Dendritic cell treated with granulocyte-macrophage colony-stimulating factor and Interleukin-4, amounts not matched to agents 40 ng/mL and 50 ng/mL, for 4 days (primary cell): ENCODE data around the gene TMEM163.

Experiments used
- H3K27ac Mint-ChIP-seq: one replicate; pipeline ENCODE4 v1.8.0; 2022; ENCODE audit warnings: mild to moderate bottlenecking, mixed read lengths
- H3K27me3 Mint-ChIP-seq: one replicate; pipeline ENCODE4 v1.8.0; 2022; ENCODE audit warnings: mild to moderate bottlenecking, mixed read lengths
- H3K36me3 Mint-ChIP-seq: one replicate; pipeline ENCODE4 v1.8.0; 2022; ENCODE audit warnings: low read depth, mixed read lengths
- H3K4me1 Mint-ChIP-seq: one replicate; pipeline ENCODE4 v1.8.0; 2022; ENCODE audit warnings: low read depth, mixed read lengths
- H3K4me3 Mint-ChIP-seq: one replicate; pipeline ENCODE4 v1.8.0; 2022; ENCODE audit warnings: mild to moderate bottlenecking, moderate library complexity, mixed read lengths
- H3K9me3 Mint-ChIP-seq: one replicate; pipeline ENCODE4 v1.8.0; 2022; ENCODE audit warnings: mixed read lengths
- intact Hi-C: fragments of 100-400 bp; cut with micrococcal nuclease; formaldehyde crosslinking; loops from one replicate; pipeline ENCODE4 v1.15.0; 2022

The TMEM163 gene

GRCh38 chr2:134412639-134412999 lies 306.2 kb downstream of the TMEM163 start:
- Mint-ChIP-seq H3K27me3 (no peaks in the 10 kb centered on the region), H3K27ac (no peak overlapping the region), H3K4me1 (peaks cover 14% of the 10 kb centered on the region), H3K9me3 (no peaks in the 10 kb centered on the region), H3K36me3 (peaks cover 96% of the 10 kb centered on the region), H3K4me3 (no peak overlapping the region)
- intact Hi-C loops = loop anchor here (5.0 to 10.0 kb wide), 2 partner anchors 148 to 525 kb away; no protein-coding TSS in a partner anchor

GRCh38 chr2:134411828-134412638 lies 306.8 kb downstream of the TMEM163 start:
- intact Hi-C loops = loop anchor here (5.0 to 10.0 kb wide), 2 partner anchors 147 to 525 kb away; no protein-coding TSS in a partner anchor
- Mint-ChIP-seq H3K9me3 (no peaks in the 10 kb centered on the region), H3K27me3 (no peaks in the 10 kb centered on the region), H3K4me1 (peaks cover 15% of the 10 kb centered on the region), H3K36me3 (peaks cover 96% of the 10 kb centered on the region), H3K4me3 (no peak overlapping the region), H3K27ac (no peak overlapping the region)

DNA sequence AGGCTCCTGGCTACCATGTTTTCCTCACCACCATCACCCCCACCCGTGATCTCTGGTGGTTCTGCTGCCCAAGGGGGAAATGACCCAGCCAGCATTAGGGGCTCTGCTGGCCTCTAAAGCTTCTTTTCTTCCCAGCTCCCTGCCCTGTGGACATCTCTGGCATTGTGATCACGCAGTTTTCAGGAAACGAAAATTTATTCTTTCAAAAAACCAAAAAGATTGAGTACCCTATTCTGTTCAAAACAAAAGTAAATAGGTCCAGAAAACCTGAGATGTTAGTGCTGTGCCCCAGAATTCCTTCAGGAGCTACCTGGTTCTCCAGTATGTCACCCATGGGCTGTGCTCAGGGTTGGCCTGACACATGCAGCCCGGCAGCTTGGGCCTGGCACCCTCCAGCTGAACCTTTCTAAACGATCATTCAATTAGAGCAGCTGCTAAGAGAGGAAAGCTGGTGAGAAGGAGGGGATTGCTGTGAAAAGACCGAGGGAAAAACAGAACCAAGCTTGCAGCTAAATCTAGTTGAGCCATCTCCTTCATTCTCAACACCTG lies 307.4 kb downstream of the TMEM163 start:
- H3K27me3 Mint-ChIP-seq = no peaks in the 10 kb centered on the region
- no peak overlapping the region for H3K4me3 Mint-ChIP-seq
- no peaks in the 10 kb centered on the region for H3K9me3 Mint-ChIP-seq
- no peak overlapping the region for H3K27ac Mint-ChIP-seq
- H3K4me1 Mint-ChIP-seq = peaks cover 22% of the 10 kb centered on the region
- H3K36me3 Mint-ChIP-seq = peaks cover 99% of the 10 kb centered on the region
- intact Hi-C loops = loop anchor here (5.0 to 10.0 kb wide), 2 partner anchors 147 to 524 kb away; no protein-coding TSS in a partner anchor

DNA sequence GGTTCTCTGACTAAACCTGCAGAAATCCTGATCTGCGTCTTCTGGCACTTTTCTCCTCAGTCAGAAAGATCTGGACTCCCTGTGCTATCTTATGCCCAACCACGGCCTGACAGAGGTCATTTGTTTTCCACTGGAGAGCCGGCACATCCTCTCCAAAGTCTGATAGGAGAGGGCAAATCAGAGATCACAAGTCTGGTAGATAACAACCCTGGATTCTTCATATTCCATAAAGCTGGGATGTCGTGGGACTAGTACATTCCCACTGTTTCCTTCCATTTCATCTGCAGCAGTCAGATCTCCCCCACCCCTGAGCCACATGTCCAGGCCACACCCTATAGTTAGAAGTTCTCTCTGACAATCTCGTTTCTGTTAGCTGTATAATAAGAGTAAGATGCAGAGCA lies 308.0 kb downstream of the TMEM163 start:
- no peak overlapping the region for H3K4me3 Mint-ChIP-seq
- H3K36me3 Mint-ChIP-seq = peaks cover 99% of the 10 kb centered on the region
- no peak overlapping the region for H3K27ac Mint-ChIP-seq
- H3K4me1 Mint-ChIP-seq = peaks cover 24% of the 10 kb centered on the region
- intact Hi-C loops = loop anchor here (5.0 to 10.0 kb wide), 2 partner anchors 146 to 524 kb away; no protein-coding TSS in a partner anchor
- no peaks in the 10 kb centered on the region for H3K27me3 Mint-ChIP-seq
- H3K9me3 Mint-ChIP-seq = no peaks in the 10 kb centered on the region

DNA sequence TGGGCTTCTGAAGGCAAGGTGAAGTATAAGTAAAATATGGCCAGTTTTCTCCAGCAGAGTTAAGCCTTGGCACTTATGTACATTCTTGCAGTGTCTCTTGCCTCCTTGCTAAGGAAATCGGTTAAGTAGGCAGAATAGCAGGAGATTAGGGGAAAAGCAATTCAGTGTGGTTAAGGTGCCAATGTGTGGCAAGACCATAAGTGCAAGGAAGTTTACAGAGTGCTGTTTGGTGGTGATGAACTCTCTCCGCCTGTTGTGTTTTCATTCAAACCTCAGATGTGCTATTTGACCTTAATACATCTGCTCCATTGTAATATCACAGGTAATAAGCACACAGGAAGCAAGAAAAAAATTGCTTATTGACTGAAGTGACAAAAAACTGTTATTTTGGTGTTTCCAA lies 308.8 kb downstream of the TMEM163 start:
- H3K36me3 Mint-ChIP-seq = peaks cover 99% of the 10 kb centered on the region
- no peaks in the 10 kb centered on the region for H3K9me3 Mint-ChIP-seq
- H3K27me3 Mint-ChIP-seq = no peaks in the 10 kb centered on the region
- intact Hi-C loops = loop anchor here (5.0 to 10.0 kb wide), 2 partner anchors 145 to 523 kb away; no protein-coding TSS in a partner anchor
- peaks cover 24% of the 10 kb centered on the region for H3K4me1 Mint-ChIP-seq
- H3K27ac Mint-ChIP-seq = no peak overlapping the region
- H3K4me3 Mint-ChIP-seq = no peak overlapping the region

DNA sequence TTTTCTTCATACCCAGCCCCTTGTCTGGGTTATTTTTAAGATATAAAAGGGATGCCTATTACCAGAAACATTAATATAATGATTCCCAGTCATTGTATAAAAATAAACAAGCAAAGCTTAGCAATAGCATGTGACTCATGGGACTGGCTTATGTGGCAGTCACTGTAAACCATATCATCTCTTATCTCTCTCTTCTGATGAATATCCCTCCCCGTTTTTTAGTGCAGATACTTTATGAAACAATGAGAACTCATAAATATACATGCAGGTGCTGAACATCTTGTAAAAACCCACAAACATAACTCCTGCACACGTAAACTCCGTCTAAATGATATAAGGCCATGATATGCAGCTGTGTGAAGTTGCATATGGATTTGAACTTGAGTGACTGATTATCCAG lies 310.0 kb downstream of the TMEM163 start:
- H3K9me3 Mint-ChIP-seq = no peaks in the 10 kb centered on the region
- no peak overlapping the region for H3K27ac Mint-ChIP-seq
- intact Hi-C loops = no loop called here
- peaks cover 99% of the 10 kb centered on the region for H3K36me3 Mint-ChIP-seq
- no peaks in the 10 kb centered on the region for H3K27me3 Mint-ChIP-seq
- H3K4me3 Mint-ChIP-seq = no peak overlapping the region
- peaks cover 24% of the 10 kb centered on the region for H3K4me1 Mint-ChIP-seq

DNA sequence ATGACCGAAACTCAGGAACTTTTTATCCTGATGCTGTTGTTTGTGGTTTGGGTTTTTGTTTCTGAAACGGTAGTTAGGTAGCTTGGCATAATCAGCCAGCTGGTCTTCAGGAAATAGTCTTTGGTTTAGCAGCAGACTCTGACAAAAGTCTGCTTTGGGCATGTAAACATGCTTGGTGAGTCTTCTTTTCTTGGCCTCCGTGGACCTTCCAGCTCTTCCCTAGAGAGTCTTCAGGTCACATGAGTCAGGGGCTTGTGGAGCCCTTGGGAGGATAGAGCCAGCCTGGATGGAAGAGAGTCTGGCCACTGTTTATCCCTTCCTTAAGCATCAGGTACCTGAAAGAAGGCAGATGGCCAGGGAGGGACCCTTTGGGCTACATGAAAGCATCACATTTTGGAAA lies 310.4 kb downstream of the TMEM163 start:
- no peak overlapping the region for H3K4me3 Mint-ChIP-seq
- no peaks in the 10 kb centered on the region for H3K9me3 Mint-ChIP-seq
- intact Hi-C loops = no loop called here
- no peak overlapping the region for H3K27ac Mint-ChIP-seq
- peaks cover 28% of the 10 kb centered on the region for H3K4me1 Mint-ChIP-seq
- no peaks in the 10 kb centered on the region for H3K27me3 Mint-ChIP-seq
- peaks cover 99% of the 10 kb centered on the region for H3K36me3 Mint-ChIP-seq

DNA sequence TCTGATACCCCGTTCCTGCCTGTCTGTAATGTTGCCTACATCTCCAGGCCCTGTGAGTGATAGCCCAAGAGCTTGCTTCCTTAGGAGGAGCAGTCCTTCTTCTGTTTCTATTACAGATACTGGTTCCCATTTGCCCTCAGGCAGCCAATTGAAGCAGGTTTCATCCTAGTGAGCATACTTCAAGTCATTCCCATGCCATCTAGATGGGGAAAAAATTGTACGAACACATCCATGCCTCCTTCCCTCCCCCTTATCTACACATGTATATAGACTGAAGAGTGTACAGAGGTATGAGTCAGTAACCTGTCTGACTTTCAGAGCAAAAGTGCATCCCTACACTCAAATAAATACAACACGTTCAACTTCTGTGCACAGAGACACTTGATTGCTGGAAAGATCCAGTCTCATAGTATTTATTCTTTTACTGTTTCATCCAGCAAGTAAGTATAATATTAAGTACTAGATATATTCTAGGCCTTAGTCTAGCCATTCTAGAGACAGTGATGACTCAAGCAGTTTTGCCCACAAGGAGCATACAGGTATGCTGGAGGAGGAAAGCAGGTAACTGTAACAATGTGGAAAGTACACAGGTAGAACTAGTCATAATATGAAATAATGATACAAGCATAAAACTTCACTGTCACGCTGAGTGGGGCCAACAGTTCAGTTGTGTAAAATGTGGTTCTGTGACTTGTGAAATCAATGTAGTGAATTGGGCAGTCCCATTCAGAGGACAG lies 311.5 kb downstream of the TMEM163 start:
- H3K4me1 Mint-ChIP-seq = peaks cover 29% of the 10 kb centered on the region
- H3K36me3 Mint-ChIP-seq = peaks cover 99% of the 10 kb centered on the region
- no peaks in the 10 kb centered on the region for H3K9me3 Mint-ChIP-seq
- H3K27me3 Mint-ChIP-seq = no peaks in the 10 kb centered on the region
- intact Hi-C loops = no loop called here
- H3K27ac Mint-ChIP-seq = no peak overlapping the region
- no peak overlapping the region for H3K4me3 Mint-ChIP-seq

- intact Hi-C loops = no loop called here
- H3K4me3 Mint-ChIP-seq = no peak overlapping the region
- H3K27ac Mint-ChIP-seq = no peak overlapping the region
- H3K36me3 Mint-ChIP-seq = peaks cover 98% of the 10 kb centered on the region
- H3K4me1 Mint-ChIP-seq = peaks cover 27% of the 10 kb centered on the region
- H3K27me3 Mint-ChIP-seq = no peaks in the 10 kb centered on the region
- no peaks in the 10 kb centered on the region for H3K9me3 Mint-ChIP-seq
These were observed 312.1 kb downstream of the TMEM163 start for GRCh38 chr2:134406736-134407135.

DNA sequence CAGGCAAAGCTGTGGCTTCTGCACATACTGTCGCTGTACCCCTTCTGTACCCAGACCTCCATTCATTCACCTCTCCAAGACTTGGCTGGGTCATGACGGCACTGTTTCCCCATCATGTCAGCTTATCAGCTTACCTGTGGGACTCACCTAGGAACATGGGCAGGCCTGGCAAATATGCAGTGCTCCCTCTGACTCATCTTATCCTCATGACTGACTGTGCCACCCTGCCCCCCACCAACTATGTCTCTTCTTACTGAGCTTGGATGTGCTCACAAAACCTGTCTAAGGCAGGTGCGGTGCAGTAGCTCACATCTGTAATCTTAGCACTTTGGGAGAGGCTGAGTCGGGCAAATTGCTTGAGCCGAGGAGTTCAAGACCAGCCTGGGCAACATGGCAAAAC lies 312.5 kb downstream of the TMEM163 start:
- no peak overlapping the region for H3K4me3 Mint-ChIP-seq
- H3K4me1 Mint-ChIP-seq = peaks cover 25% of the 10 kb centered on the region
- intact Hi-C loops = no loop called here
- no peaks in the 10 kb centered on the region for H3K27me3 Mint-ChIP-seq
- peaks cover 94% of the 10 kb centered on the region for H3K36me3 Mint-ChIP-seq
- H3K9me3 Mint-ChIP-seq = no peaks in the 10 kb centered on the region
- no peak overlapping the region for H3K27ac Mint-ChIP-seq
